Globus pallidus (tissue), 1 donor: ENCODE measurements around the gene TREML4.

Experiments used
- DNase-seq: peaks from one replicate; pipeline ENCODE4 v3.0.0-alpha.2; 2015; ENCODE audit warnings: low spot score

TREML4 gene

DNA sequence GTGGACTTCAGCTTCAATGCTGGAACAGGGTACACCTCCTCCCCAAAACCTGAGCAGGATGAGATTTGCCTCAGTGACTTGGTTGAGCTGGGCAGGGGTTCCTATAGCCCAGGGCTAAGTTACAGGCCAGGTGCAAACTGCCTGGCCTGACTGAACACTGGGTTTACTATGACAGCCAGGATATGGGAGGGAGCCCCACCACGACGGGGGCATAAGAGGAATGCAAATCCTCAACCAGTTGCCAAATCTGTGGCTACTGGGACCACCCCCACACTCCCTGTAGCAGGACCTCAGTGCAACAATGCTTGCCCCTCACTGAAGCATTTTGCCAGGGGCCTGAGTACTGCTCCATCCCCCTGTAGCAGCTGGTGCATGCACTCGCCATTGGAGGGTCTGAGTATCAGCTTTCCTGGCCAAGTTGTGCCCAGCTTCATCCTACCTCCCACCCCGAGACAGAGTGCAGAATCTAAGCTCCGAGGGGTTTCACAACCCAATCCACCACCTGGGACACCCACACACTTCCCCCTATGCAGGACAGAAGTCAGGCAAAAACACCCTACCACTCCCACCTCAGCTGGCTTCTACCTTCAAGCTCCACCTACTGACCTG lies 27.6 kb downstream of the TREML4 start:
- DNase-seq = no peak

DNA sequence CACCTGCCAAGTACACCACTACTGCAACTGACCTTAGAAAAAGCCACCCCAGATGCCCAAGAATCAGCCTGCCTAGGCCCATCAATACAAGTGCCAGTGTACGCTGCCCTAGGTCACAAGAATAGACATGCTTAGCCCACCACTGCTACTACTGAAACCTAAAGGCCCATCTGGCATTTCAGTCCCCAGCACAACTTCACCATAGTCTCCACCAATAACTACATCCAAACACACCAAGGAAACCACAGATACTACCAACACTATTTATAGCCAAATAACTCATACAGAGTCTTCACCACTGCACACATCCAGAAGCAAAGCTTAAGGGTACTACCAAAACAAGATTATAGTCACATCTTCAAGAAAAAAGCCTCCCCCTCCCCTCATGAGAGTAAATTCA lies 28.2 kb downstream of the TREML4 start:
- DNase-seq = no peak

DNA sequence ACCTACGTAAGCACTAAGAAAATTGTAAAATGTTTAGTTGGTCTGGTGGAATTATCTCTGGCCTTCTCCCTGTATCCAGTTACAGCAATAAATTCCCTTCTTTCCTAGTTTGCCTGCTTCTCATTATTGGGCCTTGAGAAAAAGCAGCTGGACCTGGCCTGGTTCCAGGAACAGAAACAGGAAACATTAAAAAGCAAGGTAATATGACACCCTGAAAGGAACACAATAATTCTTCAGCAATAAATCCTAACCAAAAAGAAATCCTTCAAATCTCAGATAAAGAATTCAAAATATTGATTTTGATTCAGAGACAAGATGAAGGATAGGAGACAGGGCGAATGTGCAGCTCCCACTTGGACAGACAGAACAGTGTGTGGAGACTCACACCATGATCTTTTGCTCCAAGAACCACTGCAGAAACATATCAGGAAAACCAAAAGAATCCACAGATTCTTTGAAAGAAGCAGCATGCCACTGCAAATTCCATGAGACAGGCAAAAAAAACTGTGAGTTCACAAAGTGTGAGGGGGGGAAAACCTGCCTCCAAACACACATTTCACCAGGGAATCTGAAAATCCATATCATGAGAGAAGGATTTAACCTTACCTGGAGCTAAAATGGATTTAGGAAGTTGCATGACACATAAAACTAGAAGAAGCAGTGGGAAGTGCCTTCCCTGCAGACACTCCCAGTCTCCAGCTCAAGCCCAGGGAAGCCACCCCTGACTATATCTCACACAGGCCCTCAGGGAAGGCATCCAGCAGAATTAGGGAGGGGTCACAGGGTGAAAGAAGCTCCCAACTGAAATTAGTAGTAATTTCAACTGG lies 29.4 kb downstream of the TREML4 start:
- no peak for DNase-seq

DNA sequence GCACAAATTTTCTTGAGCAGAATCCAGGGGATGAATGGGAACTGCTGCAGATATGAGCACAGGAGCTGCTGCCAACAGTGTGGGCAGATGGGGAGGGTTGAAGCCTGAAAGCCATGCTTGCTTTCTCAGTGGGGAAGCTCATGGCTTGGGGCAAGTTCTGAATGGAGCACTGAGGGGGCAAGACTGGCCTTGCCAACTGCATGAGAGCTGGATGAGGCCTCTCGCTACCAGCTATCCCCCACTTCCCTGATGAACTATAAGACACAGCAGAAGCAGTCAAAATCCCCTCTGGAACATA lies 30.0 kb downstream of the TREML4 start:
- no peak for DNase-seq

DNA sequence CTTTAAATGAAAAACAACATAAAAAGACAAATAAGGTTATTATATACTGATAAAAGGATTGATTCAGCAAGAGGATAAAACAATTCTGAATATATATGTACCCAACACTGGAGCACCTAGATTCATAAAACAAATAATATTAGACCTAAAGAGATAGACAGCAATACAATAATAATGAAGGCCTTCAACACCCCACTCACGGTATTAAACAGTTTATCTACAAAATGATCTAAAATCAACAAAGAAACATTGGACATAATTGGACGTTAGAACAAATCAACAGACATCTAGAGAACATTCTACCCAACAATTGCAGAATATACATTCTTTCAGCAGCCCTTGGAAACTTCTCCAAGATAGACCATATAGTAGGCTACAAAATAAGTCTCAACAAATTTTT lies 34.3 kb downstream of the TREML4 start:
- DNase-seq = no peak

DNA sequence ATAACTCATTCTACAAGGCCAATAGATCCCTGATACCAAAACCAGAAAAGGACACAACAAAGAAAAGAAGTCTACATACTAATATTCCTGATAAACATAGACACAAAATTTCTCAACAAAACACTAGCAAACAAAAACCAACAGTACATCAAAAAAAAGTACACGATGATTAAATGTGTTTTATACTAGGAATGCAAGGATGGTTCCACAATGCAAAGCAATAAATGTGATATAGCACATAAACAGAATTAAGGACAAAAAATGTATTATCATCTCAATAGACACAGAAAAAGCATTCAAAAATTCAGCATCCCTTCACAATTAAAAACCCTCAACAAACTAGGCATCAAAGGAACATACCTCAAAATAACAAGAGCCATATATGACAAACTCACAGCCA lies 35.1 kb downstream of the TREML4 start:
- no peak for DNase-seq

DNA sequence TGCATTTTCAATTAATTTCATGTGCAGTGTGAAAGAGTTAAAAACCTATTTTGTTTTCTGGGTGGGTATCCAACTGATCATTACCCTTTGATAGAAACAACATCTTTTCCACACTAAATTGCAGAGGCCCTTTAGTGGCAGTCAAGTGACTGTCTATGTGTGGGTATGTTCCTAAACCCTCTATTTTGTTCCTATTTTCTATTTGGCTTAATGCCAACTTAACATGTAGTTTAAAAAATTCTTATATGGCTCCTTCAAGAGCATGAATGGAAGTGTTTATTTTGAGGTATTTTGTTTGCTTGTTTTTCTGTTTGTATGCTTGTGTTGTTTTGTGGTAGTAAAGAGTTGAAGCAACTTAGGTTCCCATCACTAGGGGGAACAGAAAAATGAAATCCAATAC lies 38.4 kb downstream of the TREML4 start:
- DNase-seq = no peak

DNA sequence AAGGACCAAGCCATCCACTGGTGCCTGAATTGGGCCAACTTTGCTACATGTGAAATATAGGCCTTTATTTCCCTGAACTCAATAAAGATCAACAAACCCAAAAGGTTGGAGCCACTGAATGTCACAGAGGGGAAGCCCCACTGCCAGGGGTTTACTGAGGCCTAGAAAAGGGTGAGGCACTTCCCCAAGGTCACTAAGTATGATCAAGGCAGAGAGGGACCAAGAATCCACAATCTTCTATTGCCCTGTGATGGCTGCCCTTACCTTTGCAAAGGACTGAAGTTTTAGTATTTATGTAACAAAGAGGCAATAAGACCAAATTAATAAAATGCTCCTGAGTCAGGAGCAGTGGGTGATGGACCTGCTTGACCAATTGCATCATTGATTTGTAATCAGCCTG lies 40.3 kb downstream of the TREML4 start:
- DNase-seq = no peak

DNA sequence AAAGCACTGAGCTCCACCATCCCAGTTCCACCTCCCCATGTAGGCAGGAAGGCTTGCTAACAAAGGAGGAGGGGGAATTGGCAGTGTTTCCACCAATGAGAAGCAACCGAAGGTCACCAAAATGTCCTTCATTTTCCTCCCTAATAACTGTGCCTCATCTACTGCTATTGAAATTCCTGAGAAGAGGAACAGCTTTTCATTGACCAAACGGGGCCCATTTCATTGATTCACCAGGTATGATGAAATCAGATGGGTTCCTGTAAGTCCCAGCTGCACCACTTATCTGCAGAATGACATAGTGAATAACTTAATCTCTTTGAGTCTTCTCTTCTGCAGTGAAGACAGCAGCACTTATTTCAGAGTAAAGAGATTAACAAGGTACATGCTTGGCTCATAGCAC lies 41.0 kb downstream of the TREML4 start:
- DNase-seq = no peak

DNA sequence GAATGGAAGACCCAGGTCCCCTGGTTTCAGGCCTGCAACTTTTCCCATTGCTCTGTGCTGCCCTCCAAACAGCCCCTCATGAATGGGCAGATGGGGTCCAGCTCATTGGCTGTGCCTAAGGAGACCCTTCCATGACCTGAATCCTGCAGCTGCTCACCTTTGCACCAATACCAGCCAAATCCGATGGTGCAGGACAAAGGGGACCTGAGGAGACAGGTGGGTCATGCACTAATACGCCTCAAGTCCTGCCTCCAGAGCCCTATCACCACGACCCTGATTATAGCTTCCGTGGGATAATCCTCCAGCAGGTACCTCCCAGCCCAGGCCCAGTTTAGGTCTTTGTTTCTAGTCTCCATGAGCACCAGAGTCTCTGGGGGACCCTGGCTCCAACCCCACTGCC lies 41.6 kb downstream of the TREML4 start:
- no peak for DNase-seq

DNA sequence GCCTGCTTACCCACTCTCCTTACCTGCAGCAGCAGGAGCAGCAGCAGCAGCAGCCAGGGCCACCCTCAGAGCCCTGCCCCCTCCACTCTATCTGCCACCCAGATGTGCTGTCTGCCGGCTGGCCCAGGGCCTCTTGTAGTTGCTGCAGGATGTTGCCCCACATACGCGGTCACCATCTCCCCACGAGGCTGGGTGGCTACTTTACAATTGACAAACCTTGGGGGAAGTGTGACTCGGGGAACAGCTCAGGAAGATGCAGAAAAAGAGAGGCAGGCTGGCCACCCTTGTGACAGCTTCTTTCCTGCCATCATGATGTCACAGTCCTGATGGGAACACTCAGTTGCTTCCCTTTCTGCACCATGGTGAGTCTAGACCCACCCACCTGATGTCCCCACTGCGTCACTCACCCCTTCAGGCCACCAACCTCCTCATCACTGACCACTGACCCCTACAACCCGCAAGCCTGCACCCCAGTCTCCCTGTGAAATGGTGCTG lies 43.8 kb downstream of the TREML4 start:
- peak; percentile 6 for DNase-seq

DNA sequence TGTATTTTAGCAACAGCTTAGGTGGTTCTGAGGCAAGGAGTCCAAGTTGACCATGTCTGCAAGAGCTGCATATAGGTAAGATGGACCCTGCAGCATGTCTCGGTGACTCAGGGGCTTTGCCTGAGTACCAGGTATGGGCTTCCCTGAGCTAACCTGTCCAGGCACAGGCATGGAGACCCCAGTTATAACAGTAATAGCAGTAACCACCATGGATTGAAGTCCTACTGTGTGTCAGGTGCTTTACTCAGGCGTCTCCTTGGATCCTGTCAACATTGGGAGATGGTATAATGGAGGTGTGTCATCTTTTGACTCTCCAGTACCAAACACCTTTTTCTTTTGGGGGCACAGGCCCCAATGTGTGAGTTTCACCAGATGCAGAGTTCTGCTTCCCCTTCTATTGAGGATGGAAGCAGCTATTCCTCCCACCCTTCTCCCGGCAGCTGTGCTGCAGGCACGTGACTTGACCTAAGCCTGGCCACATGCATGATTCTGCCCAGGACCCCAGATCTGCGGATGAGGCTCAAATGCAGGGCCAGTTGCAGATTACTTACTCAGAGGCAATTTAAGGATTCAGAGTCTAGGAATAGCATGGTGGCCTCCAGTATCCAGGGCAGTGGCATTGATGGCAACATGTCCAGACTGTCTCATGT lies 44.6 kb downstream of the TREML4 start:
- no peak for DNase-seq

DNA sequence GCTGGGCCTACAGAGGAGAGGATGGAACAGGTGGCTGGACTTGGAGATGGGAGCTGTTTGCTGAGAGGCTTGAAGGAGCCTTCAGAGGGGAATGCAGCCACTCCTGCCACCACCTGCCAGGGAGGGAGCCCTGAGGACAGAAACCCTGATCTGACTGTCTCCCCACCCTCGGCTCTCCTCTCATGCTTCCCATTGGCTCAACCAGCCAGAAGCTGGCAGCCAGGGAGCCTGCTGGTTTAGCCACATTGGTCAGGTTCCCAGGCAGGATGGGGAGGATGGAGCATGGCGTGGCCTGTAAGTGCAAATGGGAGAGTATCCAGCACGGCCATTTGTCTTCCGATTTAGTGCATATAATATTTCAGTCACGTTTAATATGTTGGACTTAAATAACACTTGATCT lies 45.6 kb downstream of the TREML4 start:
- no peak for DNase-seq

DNA sequence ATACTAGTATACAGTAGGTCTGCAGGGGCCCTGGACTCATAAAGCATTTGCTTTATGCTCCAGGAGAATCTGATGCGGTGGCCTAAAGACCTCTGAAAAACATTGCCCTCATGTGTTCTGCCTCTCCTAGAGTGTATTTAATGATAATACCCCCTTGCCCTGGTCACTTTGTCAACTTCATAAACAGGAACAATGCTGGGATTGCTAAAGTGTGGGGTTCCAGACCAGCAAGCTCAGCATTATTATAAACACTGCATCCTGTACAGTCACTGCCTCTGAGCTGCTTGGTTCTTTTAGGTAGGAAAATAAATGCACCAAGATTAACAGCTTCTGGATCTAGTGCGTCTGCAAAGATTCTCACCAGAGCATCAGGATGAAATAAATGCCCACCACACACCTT lies 46.1 kb downstream of the TREML4 start:
- DNase-seq = no peak

DNA sequence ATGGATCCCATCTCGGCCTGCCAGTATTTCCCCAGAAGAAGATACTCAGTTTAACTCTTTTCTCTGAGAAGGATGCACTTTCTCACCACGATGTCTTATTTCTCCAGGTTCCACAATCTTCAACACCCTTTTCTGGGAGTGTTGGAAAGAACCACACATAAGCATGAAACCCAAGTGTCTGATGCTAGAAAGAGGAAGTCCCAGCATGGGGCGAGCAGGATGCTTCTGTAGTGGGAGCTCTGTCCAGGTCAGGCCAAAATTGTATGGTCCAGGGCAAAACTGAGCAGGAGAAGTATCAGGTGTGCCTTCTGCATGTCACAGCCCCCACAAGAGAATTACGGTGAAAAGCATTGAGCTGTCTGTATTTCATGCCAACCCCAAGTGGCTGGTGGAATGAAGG lies 47.3 kb downstream of the TREML4 start:
- no peak for DNase-seq

DNA sequence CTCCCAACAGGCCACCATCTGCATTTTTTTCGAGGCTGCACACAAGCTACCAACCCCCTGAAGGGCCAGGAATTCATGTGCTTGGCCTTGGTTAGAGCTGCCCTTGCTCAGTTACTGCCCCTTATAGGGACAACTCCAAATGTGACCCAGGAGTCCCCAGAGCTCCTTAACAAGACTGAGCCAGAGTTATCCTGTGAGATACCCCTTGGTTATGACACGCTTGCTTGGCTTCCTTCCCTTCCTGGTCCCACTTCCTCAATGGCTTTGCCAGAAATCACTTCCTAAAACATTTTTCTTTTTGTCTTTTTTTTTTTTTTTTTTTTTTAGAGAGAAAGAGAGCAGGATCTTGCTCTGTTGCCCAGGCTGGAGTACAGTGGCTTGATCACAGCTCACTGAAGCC lies 49.5 kb downstream of the TREML4 start:
- DNase-seq = no peak

DNA sequence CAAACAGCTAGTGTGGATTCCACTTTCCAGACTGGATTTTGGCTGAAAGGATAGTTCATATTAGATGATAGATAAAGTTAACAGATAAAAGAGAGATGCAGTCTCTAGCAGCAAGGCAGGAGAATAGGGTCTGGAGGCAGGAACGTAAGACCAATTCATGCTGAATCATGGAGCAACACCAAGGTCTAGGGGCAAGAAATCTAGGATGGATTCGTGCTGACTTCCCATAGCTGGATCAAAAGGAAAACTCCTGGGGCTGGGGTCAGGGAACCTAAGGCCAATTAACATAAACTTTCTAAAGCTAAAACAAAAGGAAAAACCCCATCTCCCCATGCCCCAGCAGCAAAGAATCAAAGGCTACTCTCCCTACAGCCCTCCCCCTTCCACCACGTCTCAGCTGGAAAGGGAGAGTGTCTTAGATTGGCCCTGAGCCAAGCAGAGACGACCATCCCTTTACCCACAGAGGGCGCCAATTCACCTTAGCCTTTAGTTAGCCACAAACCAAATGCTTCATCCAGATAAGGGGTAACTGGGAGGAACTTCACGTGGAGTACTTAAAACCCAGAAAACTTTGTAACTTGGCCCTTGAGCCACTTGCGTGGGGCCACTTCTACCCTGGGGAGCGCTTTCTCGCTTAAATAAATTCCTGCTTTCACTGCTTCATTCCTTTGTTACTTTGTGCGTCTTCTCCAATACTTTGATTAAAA lies 50.7 kb downstream of the TREML4 start:
- no peak for DNase-seq

DNA sequence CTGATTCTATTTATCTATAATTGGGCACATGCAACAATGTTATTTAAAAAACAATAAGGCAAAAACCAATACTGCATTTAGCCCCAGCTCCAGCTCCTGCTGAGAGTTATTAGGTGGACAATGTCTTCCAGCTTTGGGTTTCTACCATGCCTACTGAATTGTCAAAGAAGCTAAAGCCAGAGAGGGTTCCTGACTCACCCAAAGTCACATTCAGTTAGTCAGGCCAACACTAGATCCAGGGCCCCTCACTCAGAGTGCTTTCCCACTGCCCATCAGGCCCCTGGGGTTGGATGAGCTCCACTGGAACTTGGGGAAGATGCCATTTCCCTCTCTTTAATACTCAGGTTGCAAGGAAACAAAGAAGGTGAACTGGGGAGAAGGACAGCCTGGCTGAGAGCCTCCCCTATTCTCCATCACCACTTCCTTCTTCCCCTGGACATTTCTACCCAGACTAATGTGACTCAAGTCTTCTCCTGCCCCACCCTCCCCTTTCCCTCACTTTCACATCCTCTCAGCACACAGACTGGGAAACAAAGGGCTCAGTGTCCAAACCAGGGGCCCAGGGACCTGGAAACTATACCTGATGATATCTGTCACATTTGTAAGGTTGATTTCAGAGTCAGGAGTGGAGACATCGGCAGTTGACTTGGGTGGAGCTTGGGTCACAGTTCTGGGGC lies 52.4 kb downstream of the TREML4 start:
- no peak for DNase-seq

DNA sequence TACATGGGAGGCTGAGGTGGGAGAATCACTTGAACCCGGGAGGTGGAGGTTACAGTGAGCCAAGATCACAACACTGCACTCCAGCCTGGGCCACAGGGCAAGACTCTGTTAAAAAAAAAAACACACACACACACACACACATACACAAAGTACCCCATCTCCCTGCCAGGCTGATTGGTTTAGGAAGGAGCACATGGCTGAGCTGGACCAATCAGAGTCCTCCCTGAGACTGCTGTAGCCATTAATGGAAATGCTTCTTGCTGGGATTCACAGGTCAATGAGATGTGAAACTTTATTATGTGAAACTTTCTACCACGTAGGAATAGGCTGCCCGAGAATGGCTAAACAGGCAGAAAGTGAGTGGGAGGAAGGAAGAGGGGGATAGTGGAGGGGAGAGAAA lies 55.5 kb downstream of the TREML4 start:
- no peak for DNase-seq

DNA sequence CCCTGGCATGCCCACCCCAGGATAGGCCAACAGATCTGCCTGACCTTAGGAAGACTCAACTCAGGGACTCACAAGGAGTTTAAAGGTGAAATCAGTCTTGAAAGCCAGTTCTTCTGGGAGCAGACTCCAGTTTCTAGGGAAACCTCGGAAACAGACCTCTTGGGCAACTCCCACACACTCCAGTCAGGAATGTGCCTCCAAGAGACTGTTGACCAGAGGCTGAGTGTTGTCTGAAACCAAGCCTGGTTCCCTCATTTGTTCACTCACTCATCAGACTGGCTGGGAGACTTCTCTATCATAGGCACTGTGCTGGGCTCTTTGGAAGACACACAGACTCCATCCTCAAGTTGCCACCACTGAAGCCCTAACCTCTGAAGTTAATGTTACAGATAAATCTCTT lies 56.6 kb downstream of the TREML4 start:
- DNase-seq = no peak

DNA sequence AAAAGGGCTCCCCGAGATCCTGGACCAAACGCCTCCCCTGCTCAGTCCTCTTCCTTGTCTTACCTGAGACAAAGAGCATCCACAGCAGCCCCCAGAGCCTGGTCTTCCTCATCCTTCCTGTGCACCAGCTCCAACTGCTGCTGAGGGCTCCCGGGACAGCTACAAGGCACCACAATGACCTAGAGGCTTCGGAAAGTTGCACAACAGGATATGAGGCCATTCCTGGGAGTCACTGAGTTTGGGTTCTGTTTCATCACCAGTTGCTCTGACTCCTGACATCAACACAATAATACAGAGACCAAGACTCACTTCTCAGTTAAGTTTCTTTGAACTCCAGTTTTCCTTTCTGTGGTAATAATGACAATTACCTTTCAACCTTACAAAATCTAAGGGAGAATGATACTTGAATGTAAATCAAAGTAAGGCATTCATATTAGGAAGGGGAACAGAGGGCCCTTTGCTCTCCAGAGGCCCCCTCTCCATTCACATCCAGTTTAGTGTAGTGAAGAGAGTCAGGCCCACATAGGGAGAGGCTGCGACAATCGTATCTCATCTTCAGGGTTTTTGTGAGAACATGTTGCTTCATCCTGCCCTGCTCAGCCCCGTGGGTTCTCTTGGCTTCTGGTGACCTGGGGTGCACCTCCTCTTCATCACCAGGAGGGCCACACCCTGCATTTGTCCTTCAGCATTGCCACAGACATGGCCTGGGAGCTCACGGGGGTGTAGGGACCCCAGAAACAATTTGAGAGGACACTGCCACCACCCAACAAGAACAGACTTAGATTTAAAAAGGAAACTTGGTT lies 58.6 kb downstream of the TREML4 start, which contains the start of gene TREM1:
Gene TREM1, minus strand, starts transcription at position 139 of the 803 bp plus-strand sequence. Its CDS starts 27 bp downstream, at position 112.
- DNase-seq = no peak
